ENCODE results near the gene FAIM. TPM values are rescaled to one million over a fixed set of nuclear protein-coding genes. Genes with fewer than 3 reads are reported as not detected.
"Not testable (repeated sequence)": the region's sequence is repeated elsewhere in the genome, so short reads cannot be mapped to it uniquely, and the experiment has no call there.

Gene FAIM
- 3.7 TPM for total RNA-seq
- long read RNA-seq, partial matches to known transcripts = 1 of 5 reads
- long read RNA-seq, other reads (novel, unspliced or antisense) = 1 of 5 reads

- intact Hi-C loops (cut with micrococcal nuclease) = no loop called here
- ATAC-seq (peak; percentile 85), DNase-seq (peak; percentile 82)
These were observed at the start of gene FAIM for GRCh38 chr3:138608322-138609135. TSS of gene FAIM (plus strand) at chr3:138608771. CDS start at chr3:138619727, 10,956 bp downstream.

- ATAC-seq (no peak), DNase-seq (no peak)
- intact Hi-C loops (cut with micrococcal nuclease) = no loop called here
These were observed 49.4 kb upstream of the FAIM start for GRCh38 chr3:138559134-138559533.

GRCh38 chr3:138560501-138560900, 48.1 kb upstream of the FAIM start:
- DNase-seq = no peak
- intact Hi-C loops (cut with micrococcal nuclease) = no loop called here
- no peak for ATAC-seq

- ATAC-seq; intact Hi-C loops (cut with micrococcal nuclease); DNase-seq: not testable (repeated sequence)
These were observed 45.7 kb upstream of the FAIM start for GRCh38 chr3:138562902-138563301.

GRCh38 chr3:138566293-138566692, 42.3 kb upstream of the FAIM start:
- intact Hi-C loops (cut with micrococcal nuclease); DNase-seq; ATAC-seq: not testable (repeated sequence)

GRCh38 chr3:138567403-138567802, 41.2 kb upstream of the FAIM start:
- DNase-seq (no peak), ATAC-seq (no peak)
- intact Hi-C loops (cut with micrococcal nuclease) = no loop called here

- ATAC-seq (no peak), DNase-seq (no peak)
- intact Hi-C loops (cut with micrococcal nuclease) = no loop called here
These were observed 39.5 kb upstream of the FAIM start for GRCh38 chr3:138569090-138569489.

GRCh38 chr3:138569624-138570023, 38.9 kb upstream of the FAIM start:
- DNase-seq; intact Hi-C loops (cut with micrococcal nuclease); ATAC-seq: not testable (repeated sequence)

- ATAC-seq = no peak
- intact Hi-C loops (cut with micrococcal nuclease) = no loop called here
- no peak for DNase-seq
These were observed 35.4 kb upstream of the FAIM start for GRCh38 chr3:138573138-138573537.

- intact Hi-C loops (cut with micrococcal nuclease) = no loop called here
- DNase-seq = no peak
- no peak for ATAC-seq
These were observed 30.4 kb upstream of the FAIM start for GRCh38 chr3:138578141-138578540.

GRCh38 chr3:138578961-138579574, 29.5 kb upstream of the FAIM start:
- ATAC-seq (peak; percentile 71), DNase-seq (no peak)
- intact Hi-C loops (cut with micrococcal nuclease) = no loop called here

- intact Hi-C loops (cut with micrococcal nuclease) = no loop called here
- ATAC-seq = no peak
- no peak for DNase-seq
These were observed 21.2 kb upstream of the FAIM start for GRCh38 chr3:138587374-138587773.

GRCh38 chr3:138588445-138588844, 20.1 kb upstream of the FAIM start:
- ATAC-seq = no peak
- no peak for DNase-seq
- intact Hi-C loops (cut with micrococcal nuclease) = no loop called here

GRCh38 chr3:138591392-138591791, 17.2 kb upstream of the FAIM start:
- DNase-seq (no peak), ATAC-seq (no peak)
- intact Hi-C loops (cut with micrococcal nuclease) = no loop called here

GRCh38 chr3:138593488-138594149, 15.0 kb upstream of the FAIM start:
- DNase-seq = no peak

GRCh38 chr3:138594150-138594934, 14.2 kb upstream of the FAIM start, which contains the start of gene CEP70:
TSS of gene CEP70 (minus strand) at chr3:138594260. CDS start at chr3:138572927, 21,333 bp downstream.
- intact Hi-C loops (cut with micrococcal nuclease) = no loop called here
- DNase-seq (peak; percentile 96), ATAC-seq (peak; percentile 99)

More at GRCh38 chr3:138593488-138594149, 15.0 kb upstream of the FAIM start:
- ATAC-seq = no peak
- intact Hi-C loops (cut with micrococcal nuclease) = no loop called here

GRCh38 chr3:138594935-138595610, 13.5 kb upstream of the FAIM start:
- DNase-seq = no peak
- intact Hi-C loops (cut with micrococcal nuclease) = loop anchor here (5.0 kb wide), 1 partner anchor 322 kb away; no protein-coding TSS in a partner anchor
- ATAC-seq = no peak

Data from left ventricle myocardium superior (tissue), 1 donor.